HG02623 (cell line): ENCODE results near the gene RNU5B-1.
"Not testable (repeated sequence)": the region's sequence is repeated elsewhere in the genome, so short reads cannot be mapped to it uniquely, and the experiment has no call there.

Experiments
- ATAC-seq: cut with Tn5 transposase; IDR thresholded peaks from one replicate; pipeline ENCODE4 v1.9.1; 2021; ENCODE audit warnings: moderate library complexity; ENCODE audit not compliant: unreplicated experiment

RNU5B-1 gene

DNA sequence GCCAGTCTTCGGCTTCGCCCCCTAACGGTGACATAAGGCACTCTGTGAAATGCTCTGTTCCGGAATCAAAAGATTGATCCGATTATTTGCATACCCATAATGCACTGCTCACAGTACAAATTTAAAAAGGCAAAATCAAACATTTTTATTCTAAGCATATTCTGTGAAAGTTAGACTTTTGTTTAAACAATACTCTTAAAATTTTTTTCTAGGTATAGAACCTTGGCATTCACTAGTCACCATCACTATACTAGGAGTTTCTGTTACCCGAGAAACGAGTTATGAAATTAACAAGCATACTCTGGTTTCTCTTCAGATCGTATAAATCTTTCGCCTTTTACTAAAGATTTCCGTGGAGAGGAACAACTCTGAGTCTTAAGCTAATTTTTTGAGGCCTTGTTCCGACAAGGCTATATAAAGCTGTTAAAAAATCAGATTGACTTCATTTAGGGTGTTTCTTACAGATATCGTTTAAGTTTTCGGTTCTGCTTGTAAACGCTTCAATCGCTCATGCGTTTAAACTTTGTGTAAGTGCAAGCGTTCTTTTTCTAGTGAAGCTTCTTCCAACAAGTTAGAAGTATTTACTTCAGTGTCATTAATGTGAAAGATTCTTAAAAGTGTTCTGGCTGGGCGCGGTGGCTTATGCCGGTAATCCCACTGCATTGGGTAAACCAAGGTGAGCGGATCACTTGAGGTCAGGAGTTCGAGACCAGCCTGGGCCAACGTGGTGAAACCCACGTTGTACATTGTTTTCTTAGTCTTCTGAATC is at the start of gene RNU5B-1:
TSS of gene RNU5B-1 (plus strand) at position 297 of the 769 bp plus-strand sequence.
- peak; percentile 59 for ATAC-seq

DNA sequence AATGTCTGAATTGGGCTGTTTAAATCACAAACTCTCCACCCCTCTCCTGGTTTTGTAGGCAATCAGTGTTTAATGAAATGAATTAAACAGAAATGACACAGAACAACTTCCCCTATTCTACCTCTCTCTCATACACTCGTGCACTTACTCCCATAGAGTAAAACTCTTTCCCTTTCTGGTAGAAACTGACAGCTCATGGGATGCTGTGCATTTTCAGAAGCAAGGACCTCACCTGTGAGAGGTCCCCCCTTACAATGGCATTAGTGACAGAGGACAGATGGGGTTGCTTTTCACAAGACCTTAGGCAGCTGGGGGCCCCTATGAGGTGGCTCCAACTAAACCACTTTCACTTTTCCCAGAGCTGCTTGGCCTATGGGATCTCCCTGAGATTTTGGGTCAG is 49.7 kb upstream of the RNU5B-1 start:
- no peak for ATAC-seq

DNA sequence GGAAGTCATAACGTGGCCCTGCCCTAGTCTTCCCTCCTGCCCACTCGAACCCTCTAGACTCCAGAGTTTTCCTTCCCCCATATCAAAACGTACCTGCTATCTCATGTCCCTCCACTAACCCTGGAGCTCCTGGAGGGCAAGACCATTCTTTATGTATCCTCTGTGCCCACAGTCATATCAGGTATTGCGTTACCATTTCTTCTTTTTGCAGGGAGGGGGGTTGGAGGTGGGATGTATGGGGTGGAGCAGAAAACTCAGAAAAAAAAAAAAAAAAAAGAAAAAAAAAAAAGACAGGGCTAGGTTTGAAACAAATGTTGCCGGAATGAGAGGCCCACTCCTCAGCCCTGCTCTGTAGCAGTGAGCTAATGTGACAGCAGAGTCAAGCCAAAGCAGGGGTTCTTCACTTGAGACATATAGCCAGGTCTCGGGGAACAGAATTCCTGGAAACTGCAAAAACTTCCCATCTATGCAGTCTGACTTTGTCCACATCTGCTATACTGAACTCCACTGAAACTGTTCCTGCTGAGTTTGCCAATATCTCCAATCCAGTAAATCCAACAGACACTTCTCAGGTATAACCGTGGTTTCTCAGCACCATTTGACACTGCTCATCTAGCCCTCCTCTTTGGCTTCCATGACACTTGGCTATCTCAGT is 48.9 kb upstream of the RNU5B-1 start:
- ATAC-seq, result no peak

DNA sequence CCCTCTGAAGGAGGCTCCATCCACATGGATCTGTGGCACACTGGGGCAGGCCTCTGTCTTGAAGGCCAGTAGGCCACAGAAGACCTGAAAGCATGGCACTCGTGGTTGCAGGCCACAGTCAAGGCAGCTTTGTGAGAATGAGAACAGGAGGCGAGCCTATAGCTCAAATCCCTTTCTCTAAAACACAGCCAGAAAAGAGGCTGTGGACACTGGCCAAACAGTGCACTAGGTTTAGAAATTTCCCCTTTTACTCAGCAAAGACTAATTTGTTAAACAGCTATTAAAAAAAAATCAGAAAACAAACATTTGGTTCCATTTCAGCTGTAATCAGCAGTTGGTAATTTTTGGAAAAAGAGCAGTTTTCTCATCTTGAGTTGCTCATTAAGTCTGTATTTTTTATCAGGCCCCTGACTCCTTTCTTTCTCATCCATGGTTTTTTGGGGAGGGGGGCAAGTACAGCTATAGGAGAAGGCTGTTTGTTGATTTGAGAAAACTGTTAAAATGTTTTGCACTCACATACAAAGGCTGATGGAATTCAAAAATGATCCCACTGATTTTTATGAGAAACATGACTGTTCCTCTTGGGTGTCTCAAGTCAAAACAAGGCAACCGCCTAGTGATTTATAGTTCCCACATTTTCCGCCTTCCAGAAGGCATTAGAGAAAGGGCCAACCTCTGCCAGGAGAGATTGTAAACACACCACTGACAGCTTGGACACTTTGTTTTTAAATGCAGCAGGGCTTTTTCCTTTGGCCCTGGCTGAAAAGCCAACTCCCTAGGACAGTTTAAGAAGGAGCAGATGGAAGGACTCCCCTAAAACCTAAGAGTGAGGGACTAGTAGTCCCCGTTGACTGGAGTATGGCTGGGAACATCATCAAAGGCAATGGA is 45.9 kb upstream of the RNU5B-1 start:
- no peak for ATAC-seq

DNA sequence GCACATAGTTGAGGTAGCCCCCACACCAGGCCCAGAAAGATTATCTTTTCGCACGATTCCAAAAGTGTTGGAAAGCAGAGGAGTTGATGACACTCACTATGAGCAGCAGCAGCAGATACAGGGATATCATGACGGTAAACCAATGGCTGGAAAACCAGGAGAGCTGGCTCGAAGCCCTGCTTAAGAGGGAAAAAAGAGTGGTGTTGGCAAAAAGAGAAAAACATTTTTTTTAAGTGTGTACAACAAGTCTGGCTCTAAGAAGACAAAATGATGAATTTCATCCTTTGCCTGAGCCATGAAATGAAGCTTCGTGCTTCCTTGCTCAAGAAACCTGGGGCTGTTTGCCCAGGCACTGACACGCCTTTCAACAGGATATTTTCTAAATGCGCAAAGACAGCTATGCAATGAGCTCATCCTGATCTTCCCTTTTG is 45.1 kb upstream of the RNU5B-1 start:
- ATAC-seq, result no peak

DNA sequence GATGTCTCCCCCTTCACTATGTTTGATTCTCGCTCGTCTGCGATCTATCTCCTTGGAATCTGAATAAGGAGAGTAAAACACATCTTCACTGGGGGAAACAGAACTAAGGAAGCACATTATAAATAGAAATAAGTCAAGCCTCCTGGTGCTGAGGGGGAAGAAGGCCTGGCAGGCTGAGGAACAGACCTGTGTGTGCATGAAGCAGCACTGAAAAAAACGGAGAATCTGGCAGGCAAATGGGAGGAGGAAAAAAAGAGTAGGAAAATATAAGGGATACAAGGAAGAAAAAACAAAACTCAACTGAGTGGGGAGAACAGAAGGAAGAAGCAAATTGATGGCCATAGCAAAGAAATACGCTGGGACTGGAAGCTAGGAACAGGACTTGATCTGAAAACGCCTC is 43.5 kb upstream of the RNU5B-1 start:
- no peak for ATAC-seq

GRCh38 chr15:65263313-65263712 is 41.2 kb upstream of the RNU5B-1 start:
- ATAC-seq, result no peak

DNA sequence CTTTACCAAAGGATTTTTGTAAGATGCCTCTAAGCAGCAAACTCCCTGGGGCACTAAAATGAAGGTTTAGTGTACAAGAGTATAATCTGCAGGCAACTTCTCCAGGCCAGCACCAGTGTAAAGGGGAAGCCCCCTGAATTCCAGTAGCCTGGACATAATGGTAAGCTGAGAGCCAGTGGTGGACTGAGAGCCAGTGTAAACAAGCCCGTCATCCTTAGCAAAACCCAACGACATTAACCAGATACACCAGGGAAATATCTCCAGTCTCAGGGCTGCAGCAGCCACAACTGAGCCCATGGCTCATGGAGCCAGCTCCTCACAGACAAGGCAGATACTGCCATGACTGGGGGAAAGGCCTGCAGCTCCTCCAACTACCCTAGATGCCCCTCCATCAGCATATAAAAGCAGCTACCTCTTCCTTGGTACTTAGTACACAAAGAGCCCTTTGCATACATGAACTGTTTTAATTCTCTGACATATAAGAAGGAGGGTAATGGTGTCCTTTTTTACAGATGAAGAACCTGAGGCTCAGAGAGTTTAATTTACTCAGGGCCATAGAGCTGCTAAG is 39.5 kb upstream of the RNU5B-1 start:
- no peak for ATAC-seq

DNA sequence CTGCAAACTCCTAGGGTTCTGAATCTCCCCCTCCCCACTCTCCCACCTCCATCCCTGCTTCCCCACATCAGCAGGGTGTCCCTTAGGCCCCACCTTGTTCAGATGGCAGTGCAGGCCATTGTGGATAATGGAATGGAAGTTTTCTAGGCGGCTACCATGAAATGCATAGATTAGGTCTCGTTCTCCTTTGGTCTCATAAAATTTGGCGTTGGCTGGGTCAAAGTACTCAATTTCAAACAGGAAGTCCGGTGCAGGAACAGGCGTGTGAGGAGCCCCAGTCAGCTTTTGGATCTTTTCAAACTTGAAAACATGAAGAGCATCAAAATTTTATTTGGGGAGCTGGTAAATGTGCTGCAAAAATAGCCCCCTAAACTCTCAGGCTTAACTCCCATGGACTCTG is 38.0 kb upstream of the RNU5B-1 start:
- ATAC-seq, result no peak

GRCh38 chr15:65268411-65268810 is 36.1 kb upstream of the RNU5B-1 start:
- ATAC-seq, result no peak

DNA sequence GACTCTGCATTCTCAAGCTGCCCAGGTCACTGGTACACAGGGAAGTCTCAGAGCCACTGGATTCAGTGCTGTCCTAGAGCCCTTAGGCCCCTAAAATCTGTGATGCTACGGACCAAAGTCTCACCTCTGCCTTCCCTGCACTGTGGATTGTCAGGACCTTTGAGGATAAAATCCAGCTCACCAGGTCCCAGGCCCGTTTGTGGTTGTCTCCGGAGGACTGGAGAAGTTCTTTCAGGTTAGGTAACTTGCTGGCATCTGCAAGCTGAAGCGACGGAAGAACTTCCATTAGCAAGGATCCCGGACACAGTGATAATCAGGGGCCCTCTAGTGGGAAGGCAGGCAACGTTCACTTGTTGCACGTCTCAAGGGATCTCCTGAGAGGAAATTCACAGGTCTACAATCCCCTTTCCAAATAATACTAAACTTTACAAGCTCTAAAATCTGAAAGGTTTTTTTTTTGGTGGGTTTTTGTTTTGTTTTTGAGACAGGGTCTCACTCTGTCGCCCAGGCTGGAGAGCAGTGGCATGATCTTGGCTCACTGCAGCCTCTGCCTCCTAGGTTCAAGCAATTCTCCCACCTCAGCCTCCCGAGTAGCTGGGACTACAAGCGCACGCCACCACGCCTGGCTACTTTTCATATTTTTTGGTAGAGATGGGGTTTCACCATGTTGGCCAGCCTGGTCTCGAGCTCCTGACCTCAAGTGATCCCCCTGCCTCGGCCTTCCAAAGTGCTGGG is 33.5 kb upstream of the RNU5B-1 start:
- not testable (repeated sequence) for ATAC-seq

- no peak for ATAC-seq
Observed at GRCh38 chr15:65275104-65275727, 29.3 kb upstream of the RNU5B-1 start.

DNA sequence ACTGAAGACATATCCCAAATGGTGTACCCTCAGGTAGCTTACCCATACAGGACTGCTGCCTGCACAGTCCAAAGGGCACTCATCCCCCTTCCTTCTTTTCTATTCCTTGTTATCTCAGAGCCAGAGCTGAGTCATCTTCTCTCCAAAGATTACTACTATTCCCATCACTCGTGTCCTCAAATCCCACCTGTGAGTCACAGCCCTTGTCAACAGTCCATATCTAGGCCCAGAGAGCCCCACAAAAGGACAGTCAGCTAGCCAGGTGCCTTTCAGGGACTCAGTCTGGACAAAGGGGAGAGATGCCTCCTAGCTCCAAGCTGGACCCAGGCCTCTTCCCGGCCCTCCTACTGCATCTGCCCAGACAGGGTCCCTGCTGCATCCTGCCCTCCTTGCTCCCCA is 28.8 kb upstream of the RNU5B-1 start:
- no peak for ATAC-seq

DNA sequence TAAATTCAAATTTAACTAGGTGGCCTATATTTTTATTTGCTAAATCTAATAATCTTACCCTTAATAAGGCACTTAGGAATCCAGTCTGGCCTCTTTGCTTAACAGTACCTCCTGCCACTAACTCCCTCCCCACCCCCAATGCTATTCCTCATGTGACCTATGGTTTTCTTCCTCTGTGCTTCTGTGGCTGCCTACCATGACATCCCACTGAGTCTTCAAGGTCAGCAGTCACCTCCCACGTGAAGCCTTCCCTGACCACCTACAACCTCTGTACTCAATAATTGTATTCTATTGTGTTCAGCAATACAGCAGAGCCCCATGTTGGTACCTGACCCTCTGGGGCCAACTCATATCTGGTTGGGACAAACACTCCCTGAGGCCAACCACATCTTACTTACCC is 27.5 kb upstream of the RNU5B-1 start:
- ATAC-seq, result no peak

DNA sequence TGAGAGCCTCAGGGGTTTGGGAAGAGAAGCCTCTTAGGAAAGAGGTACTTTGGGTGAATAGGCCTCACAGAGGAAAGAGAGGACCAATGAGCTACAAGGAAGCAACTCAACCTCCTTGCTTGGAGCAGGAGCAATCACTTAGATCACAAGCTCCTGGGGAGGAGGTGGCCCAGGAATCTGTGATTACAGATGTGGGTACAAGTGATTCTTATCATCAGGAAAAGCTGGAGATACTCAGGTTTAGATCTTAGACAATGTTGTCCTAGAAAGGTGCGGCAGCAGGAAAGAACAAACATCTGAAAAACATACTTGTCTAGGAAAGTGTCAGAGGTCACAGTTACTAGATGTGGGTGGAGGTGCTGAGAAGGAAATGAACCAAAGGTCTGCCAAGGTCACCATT is 26.0 kb upstream of the RNU5B-1 start:
- ATAC-seq, result no peak

GRCh38 chr15:65285291-65286068 is 19.0 kb upstream of the RNU5B-1 start:
- no peak for ATAC-seq

GRCh38 chr15:65286069-65286703 is 18.3 kb upstream of the RNU5B-1 start:
- ATAC-seq, result peak; percentile 18

DNA sequence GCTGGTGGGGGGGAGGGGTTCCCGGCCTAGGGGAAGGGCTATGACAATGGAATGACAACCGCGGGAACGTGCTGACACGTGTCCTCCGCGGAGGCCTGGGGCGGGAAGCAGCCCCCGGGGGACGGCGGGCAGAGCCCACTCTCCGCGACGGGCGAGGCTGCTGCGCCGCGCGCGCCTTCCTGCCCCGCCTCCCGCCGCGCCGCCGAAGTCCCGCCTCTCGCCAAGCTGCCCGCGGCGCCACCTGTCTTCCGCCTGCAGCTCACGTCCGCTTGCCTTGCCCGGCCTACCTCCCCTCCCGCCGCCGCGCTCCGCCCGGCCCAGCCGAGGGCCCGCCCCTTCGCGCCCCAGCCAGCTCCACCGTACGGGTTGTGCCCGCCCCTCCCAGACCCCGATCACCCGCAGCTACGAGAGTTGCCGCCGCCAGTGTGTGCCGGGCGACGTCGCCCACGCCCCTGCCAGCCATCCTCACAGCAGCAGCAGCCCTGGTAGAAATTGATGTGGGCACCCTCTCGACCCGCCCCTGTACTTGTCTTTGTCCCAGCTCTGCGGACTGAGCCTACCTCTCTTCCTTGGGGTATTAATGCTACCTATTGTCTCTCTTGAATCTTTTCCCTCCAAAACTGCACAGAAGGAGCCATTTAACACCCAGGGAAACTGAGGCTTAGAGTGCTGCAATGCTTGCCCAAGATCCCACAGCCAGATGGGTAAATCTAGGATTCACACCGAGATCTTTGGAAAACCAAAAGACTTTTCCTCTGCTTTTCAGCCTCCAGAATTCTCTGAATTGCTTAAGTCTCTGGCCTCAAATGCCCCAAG is 17.6 kb upstream of the RNU5B-1 start, which contains the start of gene PARP16:
TSS of gene PARP16 (minus strand) at position 180 of the 816 bp plus-strand sequence. CDS start 457 bp downstream, outside the sequence.
- peak; percentile 87 for ATAC-seq
